ENCODE results near the gene CALML4.
"Not testable (repeated sequence)": the region's sequence is repeated elsewhere in the genome, so short reads cannot be mapped to it uniquely, and the experiment has no call there.

GRCh38 chr15:68225442-68225841 is 20.3 kb upstream of the CALML4 start:
- TF ChIP-seq, protein P1, sequence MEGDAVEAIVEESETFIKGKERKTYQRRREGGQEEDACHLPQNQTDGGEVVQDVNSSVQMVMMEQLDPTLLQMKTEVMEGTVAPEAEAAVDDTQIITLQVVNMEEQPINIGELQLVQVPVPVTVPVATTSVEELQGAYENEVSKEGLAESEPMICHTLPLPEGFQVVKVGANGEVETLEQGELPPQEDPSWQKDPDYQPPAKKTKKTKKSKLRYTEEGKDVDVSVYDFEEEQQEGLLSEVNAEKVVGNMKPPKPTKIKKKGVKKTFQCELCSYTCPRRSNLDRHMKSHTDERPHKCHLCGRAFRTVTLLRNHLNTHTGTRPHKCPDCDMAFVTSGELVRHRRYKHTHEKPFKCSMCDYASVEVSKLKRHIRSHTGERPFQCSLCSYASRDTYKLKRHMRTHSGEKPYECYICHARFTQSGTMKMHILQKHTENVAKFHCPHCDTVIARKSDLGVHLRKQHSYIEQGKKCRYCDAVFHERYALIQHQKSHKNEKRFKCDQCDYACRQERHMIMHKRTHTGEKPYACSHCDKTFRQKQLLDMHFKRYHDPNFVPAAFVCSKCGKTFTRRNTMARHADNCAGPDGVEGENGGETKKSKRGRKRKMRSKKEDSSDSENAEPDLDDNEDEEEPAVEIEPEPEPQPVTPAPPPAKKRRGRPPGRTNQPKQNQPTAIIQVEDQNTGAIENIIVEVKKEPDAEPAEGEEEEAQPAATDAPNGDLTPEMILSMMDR (IDR thresholded peaks at IDR 0.05), result not testable (repeated sequence)
- not testable (repeated sequence) for TF ChIP-seq POLR2A (IDR thresholded peaks at IDR 0.05)

All from lower leg skin (tissue), 3 donors.